GM23338 (cell line): ENCODE measurements around the gene STAT6. TPM values are rescaled to one million over a fixed set of nuclear protein-coding genes. Genes with fewer than 3 reads are reported as not detected.

ENCODE experiments used
- ATAC-seq: fragments of 200-7000 bp; cut with Tn5 transposase; 3 replicates; pipeline ENCODE4 v1.9.1; 2020
- DNase-seq: peaks from one replicate; pipeline ENCODE4 v3.0.0-alpha.2; 2015; ENCODE audit warnings: low spot score
- H2AFZ ChIP-seq: fragments of 200-600 bp; sonication (generic); 2 replicates; pipeline ENCODE4 v1.8.0; 2016; ENCODE audit warnings: antibody characterized with exemption, mild to moderate bottlenecking, moderate library complexity
- H3F3A ChIP-seq: fragments of 200-600 bp; sonication (generic); replicated peaks from 2 replicates; pipeline ENCODE4 v1.8.0; 2017; ENCODE audit warnings: antibody characterized with exemption, mixed run types, low read depth
- H3K27ac ChIP-seq: fragments of 200-600 bp; sonication (generic); 2 replicates; pipeline ENCODE4 v1.6.1; 2016; ENCODE audit warnings: low read depth
- H3K27me3 ChIP-seq: fragments of 200-600 bp; sonication (generic); 2 replicates; pipeline ENCODE4 v1.8.0; 2016; ENCODE audit warnings: mild to moderate bottlenecking, mixed run types, moderate library complexity; ENCODE audit not compliant: insufficient read depth
- H3K36me3 ChIP-seq: fragments of 200-600 bp; sonication (generic); 2 replicates; pipeline ENCODE4 v1.8.0; 2016; ENCODE audit warnings: mild to moderate bottlenecking; ENCODE audit not compliant: insufficient read depth
- H3K4me1 ChIP-seq: fragments of 200-600 bp; sonication (generic); 2 replicates; pipeline ENCODE4 v1.8.0; 2016; ENCODE audit warnings: mild to moderate bottlenecking, moderate library complexity; ENCODE audit not compliant: insufficient read depth
- H3K4me2 ChIP-seq: fragments of 200-600 bp; sonication (generic); 2 replicates; pipeline ENCODE4 v1.7.1; 2017; ENCODE audit warnings: mixed run types
- H3K4me3 ChIP-seq: fragments of 200-600 bp; sonication (generic); 2 replicates; pipeline ENCODE4 v1.6.1; 2016; ENCODE audit warnings: mixed run types
- H3K79me2 ChIP-seq: fragments of 200-600 bp; sonication (generic); replicated peaks from 2 replicates; pipeline ENCODE4 v1.8.0; 2017; ENCODE audit warnings: mild to moderate bottlenecking; ENCODE audit not compliant: insufficient read depth
- H3K9me2 ChIP-seq: fragments of 200-600 bp; sonication (generic); 2 replicates; pipeline ENCODE4 v1.8.0; 2017; ENCODE audit not compliant: insufficient read depth
- H4K20me1 ChIP-seq: fragments of 200-600 bp; sonication (generic); replicated peaks from 2 replicates; pipeline ENCODE4 v1.8.0; 2017; ENCODE audit warnings: mild to moderate bottlenecking; ENCODE audit not compliant: insufficient read depth
- H3K27ac Mint-ChIP-seq: 2 replicates; pipeline ENCODE4 v1.8.0; 2020; ENCODE audit warnings: inconsistent platforms, mild to moderate bottlenecking, moderate library complexity, mixed read lengths
- H3K27me3 Mint-ChIP-seq: 3 replicates; pipeline ENCODE4 v1.8.0; 2022; ENCODE audit warnings: low read depth, mild to moderate bottlenecking, moderate library complexity, mixed read lengths, inconsistent platforms; ENCODE audit not compliant: insufficient read depth, poor library complexity
- H3K36me3 Mint-ChIP-seq: 3 replicates; pipeline ENCODE4 v1.8.0; 2021; ENCODE audit warnings: low read depth, mild to moderate bottlenecking, inconsistent platforms, moderate library complexity, mixed read lengths
- H3K4me1 Mint-ChIP-seq: 3 replicates; pipeline ENCODE4 v1.8.0; 2020; ENCODE audit warnings: mild to moderate bottlenecking, inconsistent platforms, mixed read lengths
- H3K4me3 Mint-ChIP-seq: 3 replicates; pipeline ENCODE4 v1.8.0; 2021; ENCODE audit warnings: moderate library complexity, mild to moderate bottlenecking, inconsistent platforms, mixed read lengths
- H3K9me3 Mint-ChIP-seq: 3 replicates; pipeline ENCODE4 v1.8.0; 2020; ENCODE audit warnings: moderate library complexity, mild to moderate bottlenecking, inconsistent platforms, mixed read lengths
- CREB1 ChIP-seq: fragments of 250-450 bp; sonication (Bioruptor Pico); IDR thresholded peaks from 2 replicates; pipeline ENCODE4 v1.5.0; 2020; ENCODE audit warnings: low read depth, mild to moderate bottlenecking, moderate library complexity
- CTCF ChIP-seq, 2 experiments: fragments of 200-600 bp in 1 of 2; sonication (generic) in 1 of 2; conservative IDR thresholded peaks; 2 replicates each; pipeline versions ENCODE4 v1.5.1 to v1.6.1; 2016 to 2017; ENCODE audit warnings: antibody characterized with exemption in 2 of 2, low read depth in 2 of 2, mild to moderate bottlenecking in 2 of 2, moderate library complexity in 1 of 2
- EZH2 ChIP-seq: fragments of 200-600 bp; sonication (generic); IDR thresholded peaks from one replicate; pipeline ENCODE4 v1.8.0; 2017; ENCODE audit warnings: antibody characterized with exemption, mild to moderate bottlenecking, low read depth; ENCODE audit not compliant: unreplicated experiment
- JUNB ChIP-seq: IDR thresholded peaks from one replicate; pipeline ENCODE4 v1.6.1; 2016; ENCODE audit warnings: antibody characterized with exemption; ENCODE audit not compliant: unreplicated experiment
- POLR2AphosphoS5 ChIP-seq: IDR thresholded peaks from 2 replicates; pipeline ENCODE4 v1.6.1; 2016; ENCODE audit warnings: antibody characterized with exemption, low read depth
- REST ChIP-seq: IDR thresholded peaks from one replicate; pipeline ENCODE4 v1.6.1; 2018; ENCODE audit warnings: antibody characterized with exemption; ENCODE audit not compliant: unreplicated experiment
- polyA plus RNA-seq: library from polyadenylated mRNA; unstranded; fragments of >200 nt; fragmentation: Nextera tagmentation; extraction: Ambion mirVana; gene quantifications from 2 replicates; pipeline ENCODE4 v1.2.1, GENCODE V29; 2016
- total RNA-seq: library from RNA; depleted of rRNA; stranded (reverse); fragments of >200 nt; shearing (Covaris generic); gene quantifications from 2 replicates; pipeline ENCODE4 v1.2.3, GENCODE V29; 2014
- TF ChIP-seq, protein P1 (sequence below): IDR thresholded peaks from 2 replicates; pipeline ENCODE4 v1.6.1; 2016; ENCODE audit warnings: antibody characterized with exemption

The STAT6 gene
- total and polyA plus RNA-seq, 2 experiments from 2014 or later, result 14.3 to 28.1 TPM

DNA sequence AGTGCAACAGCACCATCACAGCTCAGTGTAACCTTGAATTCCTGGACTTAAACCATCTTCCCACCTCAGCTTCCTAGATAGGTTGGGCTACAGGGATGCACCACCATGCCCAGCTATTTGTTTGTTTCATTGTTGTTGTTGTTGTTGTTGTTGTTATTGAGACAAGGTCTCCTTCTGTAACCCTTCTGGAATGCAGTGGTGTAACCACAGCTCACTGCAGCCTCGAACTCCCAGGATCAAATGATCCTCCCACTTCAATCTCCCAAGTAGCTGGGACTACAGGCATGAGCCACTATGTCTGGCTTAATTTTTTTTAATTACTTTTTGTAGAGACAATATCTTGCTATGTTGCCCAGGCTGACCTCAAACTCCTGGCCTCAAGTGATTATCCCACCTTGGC, 31.3 kb downstream of the STAT6 start:
- Histone ChIP-seq H3K4me3 (no peak overlapping the region), H3K36me3 (no peaks in the 10 kb centered on the region), H3K27me3 (no peaks in the 10 kb centered on the region), H2AFZ (no peak overlapping the region), H3F3A (peaks cover 4% of the 10 kb centered on the region; the same call in 1 of the 2 replicates), H3K79me2 (peaks cover 24% of the 10 kb centered on the region), H3K4me2 (0 out of 2 replicates have a peak overlapping the region, but pooled peaks have one; percentile 68), H3K9me2 (no peaks in the 10 kb centered on the region), H4K20me1 (peaks cover 8% of the 10 kb centered on the region; the same call in 1 of the 2 replicates), H3K4me1 (peaks cover 5% of the 10 kb centered on the region; the same call in 1 of the 2 replicates), H3K27ac (no peak overlapping the region)
- TF ChIP-seq CTCF (conservative IDR thresholded peaks at IDR 0.05; ENCODE audit: low read depth in 2 of 2), result no peak
- TF ChIP-seq POLR2AphosphoS5, result no peak
- no peak for TF ChIP-seq REST
- no peak for TF ChIP-seq EZH2
- TF ChIP-seq, protein P1, sequence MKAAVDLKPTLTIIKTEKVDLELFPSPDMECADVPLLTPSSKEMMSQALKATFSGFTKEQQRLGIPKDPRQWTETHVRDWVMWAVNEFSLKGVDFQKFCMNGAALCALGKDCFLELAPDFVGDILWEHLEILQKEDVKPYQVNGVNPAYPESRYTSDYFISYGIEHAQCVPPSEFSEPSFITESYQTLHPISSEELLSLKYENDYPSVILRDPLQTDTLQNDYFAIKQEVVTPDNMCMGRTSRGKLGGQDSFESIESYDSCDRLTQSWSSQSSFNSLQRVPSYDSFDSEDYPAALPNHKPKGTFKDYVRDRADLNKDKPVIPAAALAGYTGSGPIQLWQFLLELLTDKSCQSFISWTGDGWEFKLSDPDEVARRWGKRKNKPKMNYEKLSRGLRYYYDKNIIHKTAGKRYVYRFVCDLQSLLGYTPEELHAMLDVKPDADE, result no peak
- no peak for TF ChIP-seq JUNB
- TF ChIP-seq CREB1 (CRISPR knock-in tag), result no peak
- Mint-ChIP-seq H3K27me3 (peaks cover 8% of the 10 kb centered on the region), H3K4me3 (peak overlapping the region; percentile 97; the same call in 2 of the 3 replicates), H3K27ac (no peak overlapping the region), H3K36me3 (peaks cover 19% of the 10 kb centered on the region), H3K4me1 (peaks cover 6% of the 10 kb centered on the region), H3K9me3 (no peaks in the 10 kb centered on the region)
- no peak for ATAC-seq
- peak; percentile 30 for DNase-seq
